Measurements from ENCODE around the gene GALNTL6.
A peak's percentile ranks its signal among the peaks of the same experiment; 100 is the strongest.
"Not testable (repeated sequence)": the region's sequence is repeated elsewhere in the genome, so short reads cannot be mapped to it uniquely, and the experiment has no call there.

Gene GALNTL6

DNA sequence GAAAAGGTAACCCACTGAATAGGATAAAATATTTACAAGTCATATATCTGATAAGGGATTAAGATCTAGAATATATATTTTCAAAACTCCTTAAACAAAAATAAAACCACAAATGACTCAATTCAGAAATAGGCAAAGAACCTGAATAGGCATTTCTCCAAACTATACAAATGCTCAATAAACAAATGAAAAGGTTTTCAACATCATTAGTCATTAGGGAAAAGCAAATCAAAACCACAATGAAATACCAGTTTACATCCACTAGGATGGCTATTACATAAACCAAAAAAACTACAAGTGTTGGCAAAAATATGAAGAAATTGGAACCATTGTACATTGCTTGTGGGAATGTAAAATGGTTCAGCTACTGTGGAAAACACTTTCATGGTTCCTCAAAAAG lies 1188.4 kb downstream of the GALNTL6 start:
- DNase-seq, result no peak

DNA sequence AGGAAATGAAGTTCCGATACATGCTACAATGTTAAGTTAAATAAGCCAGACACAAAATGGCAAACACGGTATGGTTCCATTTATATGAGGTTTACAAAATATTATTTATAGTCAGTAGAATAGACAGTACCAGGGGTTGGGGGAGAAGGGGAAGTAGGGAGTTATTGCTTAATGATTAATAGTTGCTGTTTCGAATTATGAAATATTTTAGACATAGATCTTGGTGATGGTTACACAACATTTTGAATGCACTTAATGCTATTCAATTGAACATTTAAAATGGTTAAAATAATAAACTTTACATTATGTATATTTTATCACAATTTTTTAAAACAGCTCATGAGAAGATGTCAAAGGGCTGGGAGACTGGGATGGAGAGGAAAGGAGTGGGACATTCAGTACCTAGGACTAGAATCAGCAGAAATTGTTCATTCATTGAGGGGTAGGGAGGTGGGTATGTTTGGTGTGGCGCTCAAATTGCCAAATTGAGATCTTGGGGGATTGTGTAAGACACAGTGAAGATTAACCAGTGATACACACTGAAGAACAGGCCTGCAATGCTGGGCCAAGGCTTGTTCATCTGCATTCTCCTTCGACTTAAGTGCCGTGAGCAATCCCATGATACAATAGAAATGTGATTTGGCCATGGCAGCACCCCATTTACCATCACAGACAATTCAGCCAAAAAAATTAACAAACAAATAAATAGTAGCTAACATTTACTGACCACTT lies 1189.8 kb downstream of the GALNTL6 start:
- no peak for DNase-seq

DNA sequence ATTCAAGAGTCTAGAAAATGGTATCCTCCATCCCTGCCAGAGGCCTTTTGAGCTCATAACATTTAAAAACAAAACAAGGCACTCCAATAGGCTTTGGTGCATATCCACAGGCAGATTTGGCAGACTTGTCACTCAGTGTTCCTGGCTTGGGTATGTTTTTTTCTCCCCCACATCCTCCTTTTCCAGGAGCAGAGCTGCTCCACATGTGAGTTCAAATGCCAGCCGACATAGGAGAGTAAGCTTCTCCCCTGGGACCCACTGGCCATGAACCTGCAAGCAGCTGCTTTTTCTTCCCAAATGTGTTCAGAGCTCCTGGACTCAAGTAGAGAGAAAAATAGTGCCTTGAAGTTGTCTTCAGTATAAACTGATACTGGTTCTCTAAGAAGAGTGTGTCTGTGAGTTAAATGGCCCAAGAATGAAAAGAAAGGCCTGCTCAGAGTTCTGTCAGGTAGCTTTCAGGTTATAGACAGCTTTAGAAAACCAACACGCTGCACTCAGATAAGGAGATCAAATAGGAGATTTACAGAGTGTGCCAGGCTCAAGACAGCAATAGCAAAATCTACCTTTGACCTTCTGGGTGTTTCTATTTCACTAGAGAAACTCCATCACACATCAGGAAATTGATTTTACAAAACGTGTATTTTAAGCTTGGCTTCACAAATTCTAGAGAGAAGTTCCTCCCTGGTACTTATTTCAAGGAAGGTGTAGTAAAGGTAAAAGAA lies 1192.9 kb downstream of the GALNTL6 start:
- no peak for DNase-seq

DNA sequence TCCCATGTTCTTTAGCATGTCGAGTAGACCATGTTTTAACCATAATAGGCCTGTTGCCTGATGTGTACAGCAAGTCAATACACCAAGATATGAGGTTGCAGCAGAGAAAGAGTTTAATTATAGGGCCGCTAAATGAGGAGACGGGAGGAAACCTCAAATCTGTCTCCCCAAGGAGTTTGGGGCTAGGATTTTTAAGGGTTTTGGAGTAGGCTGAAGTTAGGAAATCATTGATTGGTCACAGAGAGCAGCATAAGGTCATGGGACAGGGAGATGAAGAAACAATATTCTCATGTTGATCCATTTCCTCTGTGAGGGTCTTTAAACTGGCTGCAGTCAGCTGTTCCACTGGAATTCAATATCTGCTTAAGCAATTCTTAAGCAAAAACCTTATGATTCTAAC lies 1195.2 kb downstream of the GALNTL6 start:
- DNase-seq, result no peak

DNA sequence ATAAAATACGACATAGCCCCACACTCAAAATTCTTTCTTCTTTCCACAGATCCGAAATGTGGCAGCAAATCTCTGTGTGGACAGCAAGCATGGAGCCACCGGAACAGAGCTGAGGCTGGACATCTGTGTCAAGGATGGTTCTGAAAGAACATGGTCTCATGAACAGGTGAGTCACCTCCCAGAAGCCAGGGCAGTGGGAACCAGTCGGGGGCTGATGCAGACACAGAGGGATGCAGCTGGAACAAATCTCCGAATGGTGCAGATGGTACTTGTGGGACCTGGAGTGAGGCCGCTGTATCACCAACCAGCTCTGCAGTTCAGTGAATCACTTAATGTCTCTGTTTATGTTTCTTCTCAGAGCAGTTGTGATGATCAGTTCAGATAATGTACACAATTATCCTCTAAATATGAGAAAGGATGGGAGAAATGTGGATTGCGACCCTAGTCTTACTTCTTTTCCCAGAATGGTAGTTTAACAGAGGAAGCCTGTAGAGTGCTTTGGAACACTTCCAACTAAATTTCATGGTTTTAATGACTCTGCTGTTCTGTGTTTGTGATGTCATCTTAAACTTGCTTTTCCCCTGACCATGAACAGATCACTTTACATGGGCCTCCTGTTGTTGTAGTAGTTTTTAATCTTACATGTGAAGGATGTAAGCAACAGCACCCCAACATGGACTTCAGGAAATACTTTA lies 1196.1 kb downstream of the GALNTL6 start:
- DNase-seq, result no peak

DNA sequence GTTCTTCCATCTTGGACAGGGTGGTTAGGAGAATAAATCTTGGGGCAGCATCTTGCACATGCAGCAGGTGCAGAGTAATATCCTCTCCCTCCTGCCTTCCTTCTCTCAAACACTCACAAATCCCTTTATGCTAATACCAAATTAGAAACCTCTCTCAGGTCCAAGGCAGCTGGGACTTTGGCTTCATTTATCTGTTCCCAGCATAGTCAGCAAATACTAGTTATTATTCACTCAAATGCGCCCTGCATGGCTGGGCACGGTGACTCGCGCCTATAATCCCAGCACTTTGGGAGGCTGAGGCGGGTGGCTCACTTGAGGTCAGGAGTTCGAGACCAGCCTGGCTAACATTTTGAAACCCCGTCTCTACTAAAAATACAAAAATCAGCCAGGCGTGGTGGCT lies 1199.4 kb downstream of the GALNTL6 start:
- DNase-seq, result no peak

DNA sequence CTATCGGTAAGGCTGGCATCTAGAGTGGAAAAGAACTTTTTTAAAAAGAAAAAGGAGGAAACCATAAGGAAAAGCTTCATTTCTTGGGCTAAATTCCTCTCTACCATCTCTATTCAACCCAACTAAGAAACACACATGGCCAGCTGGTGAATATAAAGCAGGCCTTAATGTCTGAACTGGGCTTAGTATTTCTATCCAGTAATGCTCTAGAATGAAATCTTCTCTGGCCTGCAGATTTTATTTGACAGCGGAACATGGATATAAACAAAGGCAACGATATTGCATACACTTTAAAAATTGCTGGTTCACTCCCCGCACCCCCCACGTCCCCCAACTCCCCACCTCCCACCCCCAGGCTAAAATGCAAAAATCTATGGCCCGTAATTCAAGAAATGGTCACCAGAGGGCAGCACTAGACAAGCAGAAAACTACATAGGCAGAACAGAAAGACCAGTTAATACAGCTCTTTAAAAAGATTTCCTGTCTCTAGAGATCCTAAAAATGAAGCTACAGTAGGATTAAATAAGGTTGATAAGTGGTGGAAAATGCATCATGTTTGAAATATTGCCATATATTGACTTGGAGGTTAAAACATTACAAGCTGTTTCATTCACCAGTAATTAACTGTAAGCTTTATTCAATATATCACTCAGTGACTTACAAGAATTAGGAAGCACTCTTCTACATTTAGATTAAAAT lies 1200.2 kb downstream of the GALNTL6 start:
- peak; percentile 61 for DNase-seq

DNA sequence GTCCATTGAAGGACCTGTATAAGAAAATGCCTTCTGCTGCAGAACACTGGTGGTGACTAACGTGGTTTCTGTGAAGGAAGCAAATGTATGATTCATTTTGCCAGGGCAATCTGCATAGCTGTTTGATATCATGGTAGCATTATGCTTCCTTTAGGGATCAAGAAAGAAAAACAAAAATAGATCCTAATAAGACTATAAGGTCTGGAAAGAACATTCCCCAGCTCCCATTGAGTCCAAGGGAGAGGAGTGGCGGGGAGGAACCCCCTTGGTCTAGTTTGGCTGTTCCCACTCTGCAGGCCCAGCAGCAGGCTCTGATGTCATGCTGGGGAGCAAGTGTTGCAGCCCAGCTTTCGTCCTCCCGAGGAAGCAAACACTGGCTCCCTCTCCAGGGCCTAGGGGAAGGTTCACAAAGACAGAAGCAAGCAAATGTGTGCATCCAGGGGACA lies 1200.9 kb downstream of the GALNTL6 start:
- no peak for DNase-seq

DNA sequence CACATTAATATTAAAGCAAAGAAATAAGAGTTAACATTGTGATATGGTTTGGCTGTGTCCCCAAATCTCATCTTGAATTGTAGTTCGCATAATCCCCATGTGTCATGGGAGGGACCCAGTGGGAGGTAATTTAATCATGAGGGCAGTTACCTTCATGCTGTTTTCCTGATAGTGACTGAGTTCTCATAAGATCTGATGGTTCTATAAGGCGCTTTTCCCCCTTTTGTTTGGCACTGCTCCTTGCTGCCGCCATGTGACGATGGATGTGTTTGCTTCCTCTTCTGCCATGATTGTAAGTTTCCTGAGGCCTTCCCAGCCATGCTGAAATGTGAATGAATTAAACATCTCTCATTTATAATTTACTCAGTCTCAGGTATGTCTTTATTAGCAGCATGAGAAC lies 1201.6 kb downstream of the GALNTL6 start:
- DNase-seq, result no peak

DNA sequence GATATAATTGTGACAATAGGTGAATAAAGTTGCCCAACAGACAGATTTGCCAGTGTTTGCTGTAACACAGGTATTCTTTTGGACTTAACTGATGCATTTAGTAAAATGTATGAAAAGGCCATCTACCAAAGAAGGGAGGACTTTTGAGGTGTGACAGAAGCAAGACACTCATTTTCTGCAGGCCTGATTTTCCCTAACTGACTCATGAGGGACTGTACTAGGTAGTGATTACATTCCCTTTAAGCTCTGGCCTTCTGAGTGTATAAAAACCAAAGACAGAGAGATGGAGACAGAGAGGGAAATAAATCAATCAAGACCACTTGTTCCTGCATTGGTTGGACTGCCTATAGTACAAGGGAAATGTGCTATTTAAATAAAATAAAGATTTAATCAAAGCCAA lies 1204.6 kb downstream of the GALNTL6 start:
- DNase-seq, result no peak

DNA sequence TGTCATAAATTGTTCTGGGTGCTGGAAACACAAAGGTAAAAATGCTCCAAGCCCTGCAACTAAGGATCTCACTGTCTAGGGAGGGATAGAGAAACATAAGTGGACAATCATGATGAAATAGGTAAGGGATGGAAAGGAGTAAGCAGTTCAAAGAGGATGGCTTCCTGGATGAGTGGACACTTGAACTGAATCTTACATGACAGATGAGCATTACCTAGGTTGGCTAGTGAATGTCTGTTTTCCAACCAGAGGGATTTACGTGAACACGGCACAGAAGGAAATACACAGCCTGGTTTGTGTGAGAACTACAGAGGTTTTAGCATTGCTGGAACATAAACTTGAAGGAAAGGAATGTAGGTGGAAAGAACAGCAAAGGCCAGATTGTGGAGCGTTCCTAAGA lies 1205.2 kb downstream of the GALNTL6 start:
- DNase-seq, result no peak

DNA sequence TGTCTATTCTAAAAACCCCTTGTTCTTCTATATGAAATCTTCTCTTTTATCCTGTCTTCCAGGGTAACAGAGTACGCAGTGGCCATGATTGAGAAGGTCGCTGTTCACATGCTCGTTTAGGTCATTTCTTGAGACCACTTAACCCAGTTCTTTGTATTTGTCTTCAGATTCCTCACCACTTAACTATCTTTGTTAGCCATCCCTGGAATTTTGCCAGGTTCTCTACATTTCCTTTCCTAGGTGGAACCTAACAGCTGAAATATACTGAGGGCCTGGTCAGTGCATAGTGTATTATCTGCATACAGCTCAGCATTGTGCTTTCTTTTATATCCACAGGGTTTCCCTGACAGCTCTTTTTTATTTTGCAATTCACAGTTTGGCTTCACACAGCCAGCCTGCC lies 1206.5 kb downstream of the GALNTL6 start:
- DNase-seq, result no peak

DNA sequence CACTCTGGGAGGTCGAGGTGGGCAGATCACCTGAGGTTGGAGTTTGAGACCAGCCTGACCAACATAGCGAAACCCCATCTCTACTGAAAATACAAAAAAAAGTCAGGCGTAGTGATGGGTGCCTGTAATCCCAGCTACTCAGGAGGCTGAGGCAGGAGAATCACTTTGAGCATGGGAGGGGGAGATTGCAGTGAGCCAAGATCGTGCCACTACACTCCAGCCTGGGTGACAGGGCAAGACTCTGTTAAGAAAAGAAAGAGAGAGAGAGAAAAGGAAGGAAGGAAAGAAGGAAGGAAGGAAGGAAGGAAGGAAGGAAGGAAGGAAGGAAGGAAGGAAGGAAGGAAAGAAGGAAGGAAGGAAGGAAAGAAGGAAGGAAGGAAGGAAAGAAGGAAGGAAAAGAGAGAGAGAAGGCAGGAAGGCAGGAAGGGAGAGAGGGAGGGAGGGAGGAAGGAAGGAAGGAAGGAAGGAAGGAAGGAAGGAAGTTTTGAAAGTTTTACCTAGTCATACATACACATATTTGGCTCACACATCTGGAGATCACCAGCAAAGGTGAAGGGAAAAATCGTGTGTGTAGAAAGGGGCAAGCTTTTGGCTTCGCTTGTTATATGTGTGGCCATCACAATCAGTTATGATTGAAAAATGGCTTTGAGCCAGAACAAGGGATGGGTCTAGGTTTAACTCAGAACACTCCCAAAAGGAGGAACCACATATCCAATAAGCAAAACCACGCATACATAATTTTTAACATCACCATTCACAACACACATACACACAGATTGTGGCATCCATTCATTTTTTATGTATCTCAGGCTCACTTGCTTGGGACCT lies 1208.8 kb downstream of the GALNTL6 start:
- DNase-seq, result not testable (repeated sequence)

DNA sequence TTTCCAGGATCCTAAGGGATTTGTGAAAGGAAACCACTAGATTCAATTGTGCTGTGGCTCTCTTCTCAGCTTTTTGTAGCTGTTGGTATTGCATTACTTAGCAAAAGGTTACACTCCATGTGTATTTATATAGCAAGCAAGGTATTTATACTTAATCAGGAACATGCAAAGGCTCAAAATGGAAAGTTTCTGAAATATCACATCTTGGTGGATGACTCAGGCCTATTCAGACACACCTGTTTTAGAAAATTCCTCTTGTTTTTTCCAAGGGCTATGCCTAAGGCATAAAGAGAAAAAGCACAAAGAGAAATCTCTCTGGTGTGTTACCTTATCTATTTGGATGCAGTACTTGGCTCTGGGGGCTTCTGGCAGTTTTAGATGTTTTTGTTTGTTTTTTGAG lies 1211.0 kb downstream of the GALNTL6 start:
- no peak for DNase-seq

DNA sequence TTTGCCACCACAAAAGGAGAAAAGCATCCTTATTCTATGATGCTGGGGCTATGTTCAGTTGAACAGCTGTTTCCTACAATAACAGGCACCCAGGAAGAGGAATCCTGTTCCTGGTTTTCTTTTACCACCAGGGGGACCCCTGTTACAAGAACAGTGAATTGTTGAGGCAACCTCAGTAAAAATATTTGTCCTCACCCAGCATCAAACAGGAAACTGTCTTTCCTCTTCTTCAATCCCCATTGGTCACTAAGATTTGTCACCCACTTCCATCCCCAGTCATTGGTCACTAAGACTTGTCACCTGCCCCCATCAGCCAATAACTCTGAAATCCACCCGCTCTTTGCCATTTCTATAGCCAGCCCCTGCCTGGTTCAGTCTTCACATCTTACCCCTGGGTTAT lies 1211.9 kb downstream of the GALNTL6 start:
- DNase-seq, result peak; percentile 47

DNA sequence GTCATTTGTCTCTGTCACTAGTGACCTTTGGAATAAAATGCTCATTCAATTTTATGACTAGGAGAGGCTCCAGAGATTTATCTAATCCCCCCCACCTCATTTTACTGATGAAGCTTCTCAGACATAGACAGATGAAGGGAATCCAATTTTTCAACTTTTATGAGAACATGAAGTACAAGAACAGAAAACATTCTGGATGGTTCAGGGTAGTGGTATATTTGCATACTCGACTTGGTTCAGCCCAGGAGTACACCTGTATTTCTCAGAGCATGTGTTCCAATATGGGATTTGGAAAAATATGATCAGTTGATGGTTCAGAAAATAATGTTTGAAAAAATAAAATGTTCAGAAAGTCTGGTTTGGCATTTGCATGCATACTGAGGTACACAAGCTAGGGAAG lies 1224.0 kb downstream of the GALNTL6 start:
- no peak for DNase-seq

DNA sequence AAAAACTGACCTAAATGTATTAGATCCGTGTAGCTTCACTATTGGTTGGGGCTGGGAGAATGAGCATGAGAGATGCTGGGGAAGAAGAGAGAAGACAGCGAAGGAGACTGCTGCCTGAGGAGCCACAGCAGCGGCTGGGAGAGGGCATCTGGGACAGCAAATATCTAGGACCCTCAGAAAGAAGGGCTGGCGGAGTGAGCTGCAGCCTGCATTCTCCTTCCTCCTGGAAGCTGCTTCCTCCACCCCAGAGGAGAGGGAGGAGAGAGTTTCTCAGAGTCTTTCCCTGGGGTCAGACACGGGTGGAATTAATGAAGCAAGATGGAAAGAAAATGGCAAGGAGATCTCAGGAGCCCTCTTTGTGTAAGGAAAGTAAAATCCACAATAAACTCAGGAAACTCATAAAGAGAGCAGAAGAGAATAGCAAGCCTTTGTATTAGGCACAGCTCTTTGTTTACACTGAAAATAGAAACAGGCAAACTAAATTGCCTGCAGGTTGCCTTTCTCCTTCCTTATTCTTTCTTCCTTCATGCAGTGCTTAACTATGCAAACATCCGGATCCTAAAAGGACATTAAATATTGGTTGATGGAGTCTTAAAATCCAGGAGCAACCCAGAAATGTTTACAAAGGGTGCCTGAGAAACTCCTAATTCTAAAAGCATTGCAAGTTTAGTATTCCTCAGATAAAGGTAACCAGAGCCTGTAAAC lies 1225.1 kb downstream of the GALNTL6 start:
- no peak for DNase-seq

DNA sequence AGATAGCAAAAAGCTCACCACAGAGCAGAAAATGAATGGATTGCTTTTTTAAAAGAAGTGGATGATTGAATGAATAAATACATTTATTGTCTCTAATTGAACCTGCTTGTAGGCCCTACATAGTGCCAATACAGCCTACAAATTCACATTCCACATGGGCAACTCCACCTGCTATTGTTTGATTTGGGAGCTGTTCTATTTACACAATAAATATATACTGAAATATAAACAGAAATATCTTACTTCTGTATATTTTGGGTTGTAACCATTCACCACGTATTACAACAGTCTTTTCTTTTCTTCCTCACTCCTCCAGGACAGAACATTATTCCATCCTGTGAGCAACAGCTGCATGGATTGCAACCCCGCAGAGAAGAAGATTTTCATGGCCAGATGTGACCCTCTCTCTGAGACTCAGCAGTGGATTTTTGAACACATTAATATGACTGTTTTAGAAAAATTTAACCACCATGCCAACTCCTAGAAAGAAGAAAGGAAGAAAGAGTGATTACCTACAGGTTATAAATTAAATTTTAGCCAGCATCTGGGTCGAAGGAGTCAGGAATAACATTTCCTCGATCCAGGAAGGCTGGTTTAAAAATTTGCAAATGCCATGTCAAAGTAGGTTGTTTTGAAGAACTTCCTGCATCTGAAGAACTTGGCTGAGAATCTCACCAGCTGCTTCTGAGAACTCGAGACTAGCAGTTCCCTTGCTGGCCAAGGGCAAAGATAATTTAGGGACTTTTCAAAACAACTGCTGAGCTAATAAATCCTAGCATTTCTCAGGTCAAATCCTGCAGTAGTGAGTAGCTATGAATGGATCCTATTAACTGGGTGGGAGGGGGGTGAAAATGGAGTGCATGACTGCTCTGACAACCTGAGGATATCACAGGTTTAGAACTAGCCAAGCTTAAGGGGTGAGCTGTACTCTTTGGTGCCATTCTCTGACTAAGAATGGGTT lies 1226.7 kb downstream of the GALNTL6 start:
- DNase-seq, result no peak

DNA sequence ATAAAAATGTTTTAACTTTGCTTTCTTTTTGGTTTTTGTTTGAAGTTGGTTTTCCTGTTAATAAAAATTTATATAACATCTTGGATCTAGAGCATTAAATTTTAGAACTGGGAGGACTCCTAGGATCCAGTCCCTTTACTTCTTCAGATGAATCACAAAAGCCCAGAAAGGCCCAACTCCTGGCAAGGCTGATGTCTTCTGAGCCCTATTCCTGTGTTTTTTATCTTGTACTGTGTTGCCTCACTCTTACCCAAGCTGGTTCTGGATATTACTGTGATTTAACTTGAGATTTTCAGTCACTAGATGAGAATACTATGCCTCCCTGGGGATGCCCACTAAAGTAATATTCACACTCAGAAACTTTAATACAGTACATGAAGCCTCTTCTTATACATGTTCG lies 1228.3 kb downstream of the GALNTL6 start:
- no peak for DNase-seq

DNA sequence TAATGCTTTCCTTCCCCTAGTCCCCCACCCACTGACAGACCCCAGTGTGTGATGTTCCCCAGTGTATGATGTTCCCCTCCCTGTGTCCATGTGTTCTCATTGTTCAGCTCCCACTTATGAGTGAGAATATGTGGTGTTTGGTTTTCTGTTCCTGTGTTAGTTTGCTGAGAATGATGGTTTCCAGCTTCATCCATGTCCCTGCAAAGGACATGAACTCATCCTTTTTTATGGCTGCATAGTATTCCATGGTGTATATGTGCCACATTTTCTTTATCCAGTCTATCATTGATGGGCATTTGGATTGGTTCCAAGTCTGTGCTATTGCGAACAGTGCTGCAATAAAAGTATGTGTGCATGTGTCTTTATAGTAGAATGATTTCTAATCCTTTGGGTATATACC lies 1228.9 kb downstream of the GALNTL6 start:
- DNase-seq, result not testable (repeated sequence)

DNA sequence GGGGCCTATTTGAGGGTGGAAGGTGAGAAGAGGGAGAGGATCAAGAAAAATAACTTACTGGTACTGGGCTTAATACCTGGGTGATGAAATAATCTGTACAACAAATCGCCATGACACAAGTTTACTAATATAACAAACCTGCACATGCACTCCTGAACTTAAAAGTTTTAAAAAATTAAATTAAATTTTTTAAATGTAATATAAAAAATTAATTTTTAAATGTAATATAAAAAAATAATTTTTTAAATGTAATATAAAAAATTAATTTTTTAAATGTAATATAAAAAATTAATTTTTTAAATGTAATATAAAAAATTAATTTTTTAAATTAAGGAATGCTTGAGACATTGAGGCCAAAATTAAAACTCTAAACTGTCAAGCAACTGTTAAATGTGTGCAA lies 1231.1 kb downstream of the GALNTL6 start:
- no peak for DNase-seq

All from CD4-positive, alpha-beta T cell treated with Interleukin-21 for 1 hour (primary cell).